ENCODE results near the gene SLC35F3.

DNA sequence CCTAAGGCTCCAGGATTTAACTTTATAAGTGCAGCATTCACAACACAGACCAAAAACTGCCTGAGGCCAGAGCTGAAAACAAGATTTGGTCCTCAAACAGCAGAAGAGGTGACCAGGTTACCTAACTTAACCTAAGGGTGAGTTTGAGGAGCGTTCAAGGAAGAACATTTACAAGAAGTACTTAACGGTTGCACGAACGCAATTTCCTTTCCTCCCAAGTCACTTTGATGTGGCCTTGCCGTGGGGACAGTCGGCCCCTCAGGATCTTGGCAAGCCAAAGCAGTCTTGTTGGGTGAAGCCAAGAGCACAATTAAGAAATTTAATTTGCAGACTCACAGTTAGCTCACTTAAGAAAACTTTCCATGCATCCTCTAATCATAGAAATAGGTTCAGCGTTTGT, 266.1 kb downstream of the SLC35F3 start:
- TF ChIP-seq, protein P1, sequence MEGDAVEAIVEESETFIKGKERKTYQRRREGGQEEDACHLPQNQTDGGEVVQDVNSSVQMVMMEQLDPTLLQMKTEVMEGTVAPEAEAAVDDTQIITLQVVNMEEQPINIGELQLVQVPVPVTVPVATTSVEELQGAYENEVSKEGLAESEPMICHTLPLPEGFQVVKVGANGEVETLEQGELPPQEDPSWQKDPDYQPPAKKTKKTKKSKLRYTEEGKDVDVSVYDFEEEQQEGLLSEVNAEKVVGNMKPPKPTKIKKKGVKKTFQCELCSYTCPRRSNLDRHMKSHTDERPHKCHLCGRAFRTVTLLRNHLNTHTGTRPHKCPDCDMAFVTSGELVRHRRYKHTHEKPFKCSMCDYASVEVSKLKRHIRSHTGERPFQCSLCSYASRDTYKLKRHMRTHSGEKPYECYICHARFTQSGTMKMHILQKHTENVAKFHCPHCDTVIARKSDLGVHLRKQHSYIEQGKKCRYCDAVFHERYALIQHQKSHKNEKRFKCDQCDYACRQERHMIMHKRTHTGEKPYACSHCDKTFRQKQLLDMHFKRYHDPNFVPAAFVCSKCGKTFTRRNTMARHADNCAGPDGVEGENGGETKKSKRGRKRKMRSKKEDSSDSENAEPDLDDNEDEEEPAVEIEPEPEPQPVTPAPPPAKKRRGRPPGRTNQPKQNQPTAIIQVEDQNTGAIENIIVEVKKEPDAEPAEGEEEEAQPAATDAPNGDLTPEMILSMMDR (conservative IDR thresholded peaks at IDR 0.05 in 1 of 2, IDR thresholded peaks at IDR 0.05 in 1 of 2; ENCODE audit: extremely low read depth in 1 of 2, insufficient read depth in 1 of 2, low read depth in 1 of 2, low read length in 2 of 2): no peak
- no peak for TF ChIP-seq EZH2 (IDR thresholded peaks at IDR 0.05; ENCODE audit: borderline replicate concordance, low read length)

Measured in mammary epithelial cell (primary cell).